ENCODE measurements around the gene MIDN. TPM values are rescaled to one million over a fixed set of nuclear protein-coding genes. Genes with fewer than 3 reads are reported as not detected.

Gene MIDN
- total and polyA plus RNA-seq, 2 donors (not counting 3 experiments of a cell fraction or from before 2014, with no cell fraction given): 20.0 to 85.9 TPM

- ChIA-PET POLR2A (no interaction called here), CTCF (no interaction called here)
- H2AFZ ChIP-seq (ENCODE audit: low read depth, low read length): no peak overlapping the region
- no peaks in the 10 kb centered on the region for H3K36me3 ChIP-seq (ENCODE audit: control insufficient read depth in 2 of 2, extremely low read depth in 1 of 2, insufficient read depth in 2 of 2, low read length in 2 of 2)
- FAIRE-seq (no peak), DNase-seq (ENCODE audit: low read depth, low spot score) (no peak)
- BruUV-seq (replicated peaks): no TSS peak
- no peaks in the 10 kb centered on the region for H3K9me1 ChIP-seq (replicated peaks; ENCODE audit: control insufficient read depth, extremely low read depth, insufficient read depth, low read length)
- no peak for TF ChIP-seq JUN (IDR thresholded peaks at IDR 0.05; ENCODE audit: borderline replicate concordance, insufficient read depth, insufficient read length, low read depth)
- dilution Hi-C loops (cut with MboI; ENCODE audit: extremely low pct_ligation_motif_present, low sequenced_read_pairs) (no loop called here), intact Hi-C loops (cut with micrococcal nuclease) (no loop called here)
- no peak overlapping the region for H3K27ac ChIP-seq (ENCODE audit: insufficient read depth, low read depth, low read length)
- no peaks in the 10 kb centered on the region for H4K20me1 ChIP-seq (replicated peaks; ENCODE audit: control insufficient read depth, extremely low read depth, insufficient read depth, low read length)
- no peak overlapping the region for H3K4me2 ChIP-seq (ENCODE audit: insufficient read depth, low read length)
- H3K9ac ChIP-seq (replicated peaks; ENCODE audit: extremely low read depth, insufficient read depth, low read length): no peak overlapping the region
- no peaks in the 10 kb centered on the region for H3K4me1 ChIP-seq (ENCODE audit: control insufficient read depth, extremely low read depth, insufficient read depth, low read length)
- no peak overlapping the region for H3K4me3 ChIP-seq (replicated peaks in 1 of 3; ENCODE audit: insufficient read depth in 1 of 3, low read depth in 1 of 3, low read length in 3 of 3)
- no peaks in the 10 kb centered on the region for H3K79me2 ChIP-seq (ENCODE audit: control insufficient read depth, insufficient read depth, low read length)
- no peaks in the 10 kb centered on the region for H3K9me3 ChIP-seq (replicated peaks; ENCODE audit: control insufficient read depth, insufficient read depth, low read length)
- peaks cover 8 to 18% of the 10 kb centered on the region in 2 experiments for H3K27me3 ChIP-seq (ENCODE audit: control insufficient read depth in 2 of 2, insufficient read depth in 2 of 2, low read length in 2 of 2)
Observed at GRCh38 chr19:1288833-1289685, 40.7 kb downstream of the MIDN start.

- H3K4me2 ChIP-seq (ENCODE audit: insufficient read depth, low read length): no peak overlapping the region
- no peaks in the 10 kb centered on the region for H3K9me3 ChIP-seq (replicated peaks; ENCODE audit: control insufficient read depth, insufficient read depth, low read length)
- no peak for DNase-seq (ENCODE audit: low read depth, low spot score)
- CTCF ChIA-PET: no interaction called here
- H3K79me2 ChIP-seq (ENCODE audit: control insufficient read depth, insufficient read depth, low read length): no peaks in the 10 kb centered on the region
- POLR2A ChIA-PET: no interaction called here
- dilution Hi-C loops (cut with MboI; ENCODE audit: extremely low pct_ligation_motif_present, low sequenced_read_pairs) (no loop called here), intact Hi-C loops (cut with micrococcal nuclease) (no loop called here)
- TF ChIP-seq MAX (IDR thresholded peaks at IDR 0.05; ENCODE audit: insufficient read depth, insufficient read length) (no peak), CTCF (IDR thresholded peaks at IDR 0.05; ENCODE audit: extremely low read depth in 1 of 2, insufficient read depth in 1 of 2, low read depth in 1 of 2, low read length in 2 of 2) (no peak), GATA2 (IDR thresholded peaks at IDR 0.05; ENCODE audit: insufficient read depth, insufficient read length, low read depth, low read length) (no peak), MYC (IDR thresholded peaks at IDR 0.05; ENCODE audit: low read depth, low read length) (no peak), POLR2AphosphoS5 (IDR thresholded peaks at IDR 0.05; ENCODE audit: insufficient read depth, low read depth, low read length) (no peak), POLR2A (IDR thresholded peaks at IDR 0.05; ENCODE audit: low read depth, low read length) (no peak), FOS (IDR thresholded peaks at IDR 0.05; ENCODE audit: borderline replicate concordance, insufficient read depth, low read length) (no peak), JUN (IDR thresholded peaks at IDR 0.05; ENCODE audit: borderline replicate concordance, insufficient read depth, insufficient read length, low read depth) (no peak), EZH2 (IDR thresholded peaks at IDR 0.05; ENCODE audit: borderline replicate concordance, low read depth, low read length, severe bottlenecking) (no peak)
- H3K9ac ChIP-seq (replicated peaks; ENCODE audit: extremely low read depth, insufficient read depth, low read length): no peak overlapping the region
- H3K36me3 ChIP-seq (ENCODE audit: control insufficient read depth in 2 of 2, extremely low read depth in 1 of 2, insufficient read depth in 2 of 2, low read length in 2 of 2): no peaks in the 10 kb centered on the region
- H2AFZ ChIP-seq (ENCODE audit: low read depth, low read length): no peak overlapping the region
- no peak for FAIRE-seq
- no peak overlapping the region for H3K4me3 ChIP-seq (replicated peaks in 1 of 3; ENCODE audit: insufficient read depth in 1 of 3, low read depth in 1 of 3, low read length in 3 of 3)
- H3K27ac ChIP-seq (ENCODE audit: insufficient read depth, low read depth, low read length): no peak overlapping the region
- no TSS peak for BruUV-seq (replicated peaks)
- no peaks in the 10 kb centered on the region for H3K4me1 ChIP-seq (ENCODE audit: control insufficient read depth, extremely low read depth, insufficient read depth, low read length)
- peaks cover 8 to 15% of the 10 kb centered on the region in 2 experiments for H3K27me3 ChIP-seq (ENCODE audit: control insufficient read depth in 2 of 2, insufficient read depth in 2 of 2, low read length in 2 of 2)
- no peaks in the 10 kb centered on the region for H3K9me1 ChIP-seq (replicated peaks; ENCODE audit: control insufficient read depth, extremely low read depth, insufficient read depth, low read length)
- H4K20me1 ChIP-seq (replicated peaks; ENCODE audit: control insufficient read depth, extremely low read depth, insufficient read depth, low read length): no peaks in the 10 kb centered on the region
Observed at GRCh38 chr19:1289686-1290025, 41.3 kb downstream of the MIDN start.

Measured in endothelial cell of umbilical vein (primary cell).